HCEC 1CT (cell line): ENCODE measurements around the gene EPS8.

Experiments used
- DNase-seq: peaks from one replicate; pipeline ENCODE4 v3.0.0-alpha.2; 2017

The EPS8 gene

GRCh38 chr12:15714256-15714655, 74.9 kb downstream of the EPS8 start:
- DNase-seq, result no peak

GRCh38 chr12:15712823-15713660, 76.1 kb downstream of the EPS8 start:
- DNase-seq, result no peak

GRCh38 chr12:15712160-15712559, 77.0 kb downstream of the EPS8 start:
- DNase-seq, result no peak

GRCh38 chr12:15710860-15711510, 78.2 kb downstream of the EPS8 start:
- DNase-seq, result no peak

GRCh38 chr12:15709551-15709950, 79.6 kb downstream of the EPS8 start:
- no peak for DNase-seq

GRCh38 chr12:15708396-15709076, 80.7 kb downstream of the EPS8 start:
- DNase-seq, result no peak

- DNase-seq, result no peak
Measured at GRCh38 chr12:15707516-15708199, 81.5 kb downstream of the EPS8 start.

GRCh38 chr12:15706010-15706676, 83.0 kb downstream of the EPS8 start:
- no peak for DNase-seq

GRCh38 chr12:15705606-15706005, 83.6 kb downstream of the EPS8 start:
- no peak for DNase-seq

GRCh38 chr12:15702276-15702675, 86.9 kb downstream of the EPS8 start:
- DNase-seq, result no peak

GRCh38 chr12:15701631-15702156, 87.5 kb downstream of the EPS8 start:
- peak; percentile 74 for DNase-seq

GRCh38 chr12:15701206-15701605, 88.0 kb downstream of the EPS8 start:
- peak; percentile 58 for DNase-seq

GRCh38 chr12:15700595-15700994, 88.6 kb downstream of the EPS8 start:
- DNase-seq, result peak; percentile 97

- DNase-seq, result no peak
Measured at GRCh38 chr12:15699886-15700285, 89.3 kb downstream of the EPS8 start.

- DNase-seq, result no peak
Measured at GRCh38 chr12:15698377-15698871, 90.8 kb downstream of the EPS8 start.

GRCh38 chr12:15697201-15697600, 92.0 kb downstream of the EPS8 start:
- DNase-seq, result no peak

- DNase-seq, result peak; percentile 84
Measured at GRCh38 chr12:15693228-15693911, 95.8 kb downstream of the EPS8 start.

GRCh38 chr12:15691388-15691787, 97.8 kb downstream of the EPS8 start:
- DNase-seq, result peak; percentile 16

GRCh38 chr12:15690320-15690719, 98.9 kb downstream of the EPS8 start:
- no peak for DNase-seq

GRCh38 chr12:15689751-15690191, 99.4 kb downstream of the EPS8 start:
- no peak for DNase-seq

GRCh38 chr12:15688838-15689625, 100.2 kb downstream of the EPS8 start:
- DNase-seq, result no peak
